GM23248 (cell line): Measurements from ENCODE around the gene RETREG1. TPM values are rescaled to one million over a fixed set of nuclear protein-coding genes. Genes with fewer than 3 reads are reported as not detected.

Source experiments
- DNase-seq: peaks from one replicate; pipeline ENCODE4 v3.0.0-alpha.2; 2015
- H2AFZ ChIP-seq: fragments of 200-600 bp; sonication (generic); 2 replicates; pipeline ENCODE4 v1.6.1; 2016; ENCODE audit warnings: antibody characterized with exemption
- H3F3A ChIP-seq: fragments of 200-600 bp; sonication (generic); 2 replicates; pipeline ENCODE4 v1.6.1; 2016; ENCODE audit warnings: mild to moderate bottlenecking, antibody characterized with exemption, mixed run types; ENCODE audit not compliant: insufficient read depth
- H3K27ac ChIP-seq: fragments of 200-600 bp; sonication (generic); 2 replicates; pipeline ENCODE4 v1.5.1; 2016; ENCODE audit warnings: mild to moderate bottlenecking
- H3K27me3 ChIP-seq: fragments of 200-600 bp; sonication (generic); replicated peaks from 2 replicates; pipeline ENCODE4 v1.6.1; 2016; ENCODE audit warnings: mild to moderate bottlenecking; ENCODE audit not compliant: insufficient read depth
- H3K36me3 ChIP-seq: fragments of 200-600 bp; sonication (generic); 2 replicates; pipeline ENCODE4 v1.6.1; 2016; ENCODE audit warnings: low read depth, mild to moderate bottlenecking
- H3K4me1 ChIP-seq: fragments of 200-600 bp; sonication (generic); 2 replicates; pipeline ENCODE4 v1.6.1; 2016; ENCODE audit warnings: mild to moderate bottlenecking; ENCODE audit not compliant: insufficient read depth
- H3K4me2 ChIP-seq: fragments of 200-600 bp; sonication (generic); one replicate; pipeline ENCODE4 v1.6.1; 2016; ENCODE audit warnings: mild to moderate bottlenecking; ENCODE audit not compliant: unreplicated experiment
- H3K4me3 ChIP-seq: fragments of 200-600 bp; sonication (generic); 2 replicates; pipeline ENCODE4 v1.5.1; 2016; ENCODE audit warnings: mild to moderate bottlenecking
- H3K79me2 ChIP-seq: fragments of 200-600 bp; sonication (generic); 2 replicates; pipeline ENCODE4 v1.6.1; 2016; ENCODE audit warnings: mild to moderate bottlenecking; ENCODE audit not compliant: insufficient read depth
- H3K9ac ChIP-seq: fragments of 200-600 bp; sonication (generic); 2 replicates; pipeline ENCODE4 v1.6.1; 2016; ENCODE audit warnings: mild to moderate bottlenecking
- H3K9me2 ChIP-seq: fragments of 200-600 bp; sonication (generic); 2 replicates; pipeline ENCODE4 v1.6.1; 2016; ENCODE audit warnings: mixed run types, mild to moderate bottlenecking, moderate library complexity; ENCODE audit not compliant: insufficient read depth
- H3K9me3 ChIP-seq: fragments of 200-600 bp; sonication (generic); one replicate; pipeline ENCODE4 v1.6.1; 2017; ENCODE audit warnings: low read depth
- H4K20me1 ChIP-seq: fragments of 200-600 bp; sonication (generic); 2 replicates; pipeline ENCODE4 v1.6.0; 2016; ENCODE audit not compliant: insufficient read depth
- EZH2 ChIP-seq: fragments of 200-600 bp; sonication (generic); IDR thresholded peaks from 2 replicates; pipeline ENCODE4 v1.6.1; 2018; ENCODE audit warnings: antibody characterized with exemption, mild to moderate bottlenecking; ENCODE audit not compliant: insufficient read depth, poor library complexity, severe bottlenecking
- EZH2phosphoT487 ChIP-seq: fragments of 200-600 bp; sonication (generic); IDR thresholded peaks from 2 replicates; pipeline ENCODE4 v1.6.1; 2018; ENCODE audit warnings: antibody characterized with exemption, moderate library complexity, mild to moderate bottlenecking, low read depth; ENCODE audit not compliant: insufficient read depth
- WGBS, 2 experiments: methylation state at CpG; one replicate each; pipeline ENCODE4 v1.1.6; 2015 to 2017; ENCODE audit warnings: low lambda C conversion rate in 2 of 2, low coverage in 1 of 2; ENCODE audit errors: missing lambda C conversion rate in 2 of 2; 5-methylcytosine and 5-hydroxymethylcytosine counted together
- in situ Hi-C: fragments of 300-500 bp; cut with MboI; formaldehyde crosslinking; loops from 2 replicates; pipeline ENCODE4 v1.15.0; 2020
- polyA plus RNA-seq: library from polyadenylated mRNA; unstranded; fragments of >200 nt; fragmentation: Nextera tagmentation; extraction: Ambion mirVana; gene quantifications from 2 replicates; pipeline ENCODE4 v1.2.1, GENCODE V29; 2016
- total RNA-seq: library from RNA; depleted of rRNA; stranded (reverse); fragments of >200 nt; shearing (Covaris generic); gene quantifications from 2 replicates; pipeline ENCODE4 v1.2.3, GENCODE V29; 2014

The RETREG1 gene
- total and polyA plus RNA-seq, 2 experiments from 2014 or later: 0.22 to 1.1 TPM

DNA sequence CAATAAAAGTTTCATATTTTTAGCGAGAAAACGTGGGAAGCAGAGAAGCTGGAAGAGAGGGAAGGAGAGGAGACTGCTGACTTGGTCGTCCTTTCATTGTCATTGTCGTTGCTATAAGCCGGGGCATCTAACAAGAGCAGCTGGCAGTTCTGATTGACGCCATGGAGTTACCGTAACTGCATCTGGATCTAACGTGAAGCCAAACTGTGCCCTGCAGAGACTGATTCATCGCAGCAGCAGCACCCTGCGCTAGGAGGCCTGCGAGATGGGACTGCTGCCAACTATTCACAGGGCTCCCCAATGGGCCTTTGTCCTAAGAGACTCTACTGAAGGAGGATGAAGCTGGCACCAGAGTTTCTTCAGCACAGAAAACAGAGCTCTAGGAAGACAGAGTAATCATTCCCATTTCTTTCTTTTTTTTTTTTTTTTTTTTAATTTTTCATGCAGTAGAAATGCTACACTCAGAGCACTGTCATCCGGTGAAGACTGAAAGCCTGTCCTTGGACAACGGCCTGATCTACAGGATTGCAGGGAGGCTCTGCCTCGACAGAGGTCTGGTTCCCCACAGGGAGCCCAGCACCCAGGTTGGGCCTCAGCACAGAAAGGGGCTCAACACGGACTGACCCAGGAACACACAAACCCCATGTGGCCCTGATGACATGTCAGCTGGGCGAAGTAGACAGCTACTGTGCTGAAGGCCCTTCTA is 47.8 kb downstream of the RETREG1 start:
- H2AFZ ChIP-seq: no peak overlapping the region
- H3K4me3 ChIP-seq: no peak overlapping the region
- WGBS, 2 experiments: 89 to 91% methylated on average over 16 of the region's 16 CpGs
- H3K79me2 ChIP-seq: no peaks in the 10 kb centered on the region
- no peaks in the 10 kb centered on the region for H3K36me3 ChIP-seq
- H3K9ac ChIP-seq: no peak overlapping the region
- H3K27me3 ChIP-seq: no peaks in the 10 kb centered on the region
- H3K9me3 ChIP-seq: no peaks in the 10 kb centered on the region
- in situ Hi-C loops: no loop called here
- DNase-seq: no peak
- H3K4me2 ChIP-seq: no peak overlapping the region
- peaks cover 22% of the 10 kb centered on the region for H3K4me1 ChIP-seq
- H3F3A ChIP-seq: peaks cover 22% of the 10 kb centered on the region
- peak overlapping the region; percentile 66 for H3K27ac ChIP-seq
- H4K20me1 ChIP-seq: no peaks in the 10 kb centered on the region
- H3K9me2 ChIP-seq: no peaks in the 10 kb centered on the region
- TF ChIP-seq EZH2phosphoT487 (no peak), EZH2 (no peak)

DNA sequence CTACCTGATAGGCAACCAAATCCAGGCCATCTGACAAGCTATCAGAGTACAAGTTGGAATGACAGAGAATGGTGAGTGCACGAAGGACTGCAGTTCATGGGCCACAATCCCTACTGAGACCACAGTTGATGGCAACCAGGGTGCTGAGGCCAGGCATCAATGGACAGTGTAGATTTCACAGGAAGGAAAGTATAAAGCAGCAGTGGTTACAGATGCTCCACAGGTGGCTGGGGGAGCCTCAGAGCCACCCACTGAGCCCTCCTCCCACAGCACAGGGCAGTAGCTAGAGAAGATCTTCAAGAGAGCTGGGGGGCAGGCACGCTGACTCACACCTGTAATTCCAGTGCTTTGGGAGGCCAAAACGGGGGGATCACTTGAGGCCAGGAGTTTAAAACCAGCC is 49.4 kb downstream of the RETREG1 start:
- Histone ChIP-seq H3K79me2 (no peaks in the 10 kb centered on the region), H2AFZ (no peak overlapping the region), H3K27me3 (no peaks in the 10 kb centered on the region), H3F3A (peaks cover 20% of the 10 kb centered on the region), H4K20me1 (no peaks in the 10 kb centered on the region), H3K4me2 (no peak overlapping the region), H3K4me1 (peaks cover 24% of the 10 kb centered on the region), H3K9me3 (no peaks in the 10 kb centered on the region), H3K27ac (no peak overlapping the region), H3K4me3 (no peak overlapping the region), H3K36me3 (no peaks in the 10 kb centered on the region), H3K9me2 (no peaks in the 10 kb centered on the region), H3K9ac (no peak overlapping the region)
- WGBS, 2 experiments: 76 to 77% methylated on average over 3 of the region's 3 CpGs
- no peak for DNase-seq
- TF ChIP-seq EZH2 (no peak), EZH2phosphoT487 (no peak)
- in situ Hi-C loops: no loop called here

DNA sequence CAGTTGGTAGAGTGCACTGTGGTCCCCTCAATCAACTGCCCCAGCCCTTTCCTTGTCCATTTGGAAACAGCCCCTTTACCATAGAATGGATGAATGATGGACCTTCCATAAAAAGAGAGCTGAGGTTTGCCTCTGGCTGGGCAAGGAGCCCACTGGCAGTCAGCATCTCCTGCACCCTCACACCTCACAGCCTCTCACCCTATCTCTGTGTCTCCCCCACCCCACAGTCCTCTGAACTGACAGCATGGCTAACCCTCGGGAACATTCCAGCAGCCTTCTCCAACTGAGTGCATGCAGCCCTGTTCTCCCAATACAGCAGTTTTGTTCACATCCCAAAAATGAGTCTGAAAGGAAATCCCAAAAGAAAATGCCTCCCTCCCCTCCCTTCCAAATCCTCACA is 51.7 kb downstream of the RETREG1 start:
- no peaks in the 10 kb centered on the region for H3K9me2 ChIP-seq
- no peak overlapping the region for H2AFZ ChIP-seq
- H3K4me2 ChIP-seq: no peak overlapping the region
- no peak overlapping the region for H3K9ac ChIP-seq
- no peak for DNase-seq
- no peaks in the 10 kb centered on the region for H3K9me3 ChIP-seq
- peaks cover 9% of the 10 kb centered on the region for H3F3A ChIP-seq
- in situ Hi-C loops: no loop called here
- no peak overlapping the region for H3K4me3 ChIP-seq
- no peaks in the 10 kb centered on the region for H3K79me2 ChIP-seq
- no peaks in the 10 kb centered on the region for H3K36me3 ChIP-seq
- WGBS, 2 experiments: 52 to 64% methylated on average over 1 of the region's 1 CpG
- H3K4me1 ChIP-seq: peaks cover 12% of the 10 kb centered on the region
- no peaks in the 10 kb centered on the region for H3K27me3 ChIP-seq
- no peak overlapping the region for H3K27ac ChIP-seq
- TF ChIP-seq EZH2: no peak
- no peak for TF ChIP-seq EZH2phosphoT487
- H4K20me1 ChIP-seq: no peaks in the 10 kb centered on the region

DNA sequence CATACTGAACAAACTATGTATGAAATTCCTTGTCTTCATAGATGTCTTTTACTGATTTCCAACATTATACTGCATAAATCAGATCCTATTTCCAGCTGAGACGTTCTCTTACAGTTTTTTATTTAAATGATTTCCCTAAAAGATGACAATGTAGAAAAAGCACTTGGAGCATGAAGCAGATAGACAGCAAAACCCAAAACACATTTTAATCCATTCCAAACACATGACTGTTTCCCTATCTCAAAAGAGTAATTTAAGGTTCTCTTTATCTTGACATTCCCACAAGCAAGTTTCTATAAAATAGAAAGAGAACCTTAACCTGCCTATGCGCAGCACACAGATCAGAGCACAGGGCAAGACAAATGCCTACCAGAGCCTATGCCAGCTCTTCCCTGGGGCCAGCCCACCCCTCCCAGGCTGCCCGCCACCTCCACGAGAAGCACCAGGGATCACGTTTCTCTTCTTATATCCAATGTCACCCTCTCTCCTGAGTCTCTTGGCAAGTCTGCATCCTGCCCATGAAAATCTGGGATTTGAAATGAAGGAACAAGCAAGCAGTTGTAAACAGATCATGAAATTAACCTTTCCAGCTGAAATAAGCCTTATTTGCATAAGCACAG is 52.4 kb downstream of the RETREG1 start:
- in situ Hi-C loops: no loop called here
- Histone ChIP-seq H3F3A (peaks cover 2% of the 10 kb centered on the region; the same call in 1 of the 2 replicates), H3K9me2 (no peaks in the 10 kb centered on the region), H4K20me1 (no peaks in the 10 kb centered on the region), H3K4me2 (no peak overlapping the region), H3K27me3 (no peaks in the 10 kb centered on the region), H3K9ac (no peak overlapping the region), H3K4me3 (no peak overlapping the region), H3K4me1 (peaks cover 5% of the 10 kb centered on the region; the same call in 1 of the 2 replicates), H3K27ac (no peak overlapping the region), H2AFZ (no peak overlapping the region), H3K79me2 (no peaks in the 10 kb centered on the region), H3K9me3 (no peaks in the 10 kb centered on the region), H3K36me3 (no peaks in the 10 kb centered on the region)
- no peak for DNase-seq
- TF ChIP-seq EZH2 (no peak), EZH2phosphoT487 (no peak)
- 68 to 73% methylated on average over 5 of the region's 5 CpGs for WGBS, 2 experiments
